Right renal cortex interstitium (tissue), 3 donors: ENCODE measurements around the gene ST3GAL3. TPM values are rescaled to one million over a fixed set of nuclear protein-coding genes. Genes with fewer than 3 reads are reported as not detected.

Experiments
- DNase-seq, 3 donors: peaks; one replicate each; pipeline ENCODE4 v3.0.0-alpha.2; 2013; ENCODE audit warnings: low read depth in 3 of 3, low spot score in 2 of 3
- polyA plus RNA-seq, 3 donors: library from polyadenylated mRNA; unstranded; fragments of 120-200 nt; gene quantifications; one replicate each; pipeline ENCODE4 v1.2.1, GENCODE V29; 2013; ENCODE audit not compliant: insufficient read length in 3 of 3

ST3GAL3 gene
- polyA plus RNA-seq, 3 donors = 17.6 to 21.6 (median 19.5) TPM

- no peak for DNase-seq
These were observed 136.3 kb downstream of the ST3GAL3 start for GRCh38 chr1:43843684-43844083.

DNA sequence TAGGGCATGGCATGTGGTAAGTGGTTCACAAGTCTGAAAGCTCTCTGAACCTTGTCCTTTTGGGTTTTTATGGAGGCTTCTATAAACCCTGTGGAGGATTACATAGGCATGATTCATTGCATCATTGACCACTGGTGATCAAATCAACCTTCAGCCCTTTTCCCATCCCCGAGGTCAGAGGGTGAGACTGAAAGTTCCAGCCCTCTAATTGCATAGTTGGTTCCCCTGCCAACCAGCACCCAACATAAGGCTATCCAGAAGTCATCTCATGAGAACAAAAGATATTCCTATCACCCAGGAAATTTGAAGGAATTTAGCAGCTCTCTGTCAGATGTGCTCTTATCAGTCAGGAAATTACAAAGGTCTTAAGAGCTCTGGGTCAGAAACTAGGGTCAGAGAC lies 136.8 kb downstream of the ST3GAL3 start:
- DNase-seq = no peak

GRCh38 chr1:43847290-43847689 lies 140.0 kb downstream of the ST3GAL3 start:
- no peak for DNase-seq

GRCh38 chr1:43847882-43848281 lies 140.5 kb downstream of the ST3GAL3 start:
- DNase-seq = no peak

DNA sequence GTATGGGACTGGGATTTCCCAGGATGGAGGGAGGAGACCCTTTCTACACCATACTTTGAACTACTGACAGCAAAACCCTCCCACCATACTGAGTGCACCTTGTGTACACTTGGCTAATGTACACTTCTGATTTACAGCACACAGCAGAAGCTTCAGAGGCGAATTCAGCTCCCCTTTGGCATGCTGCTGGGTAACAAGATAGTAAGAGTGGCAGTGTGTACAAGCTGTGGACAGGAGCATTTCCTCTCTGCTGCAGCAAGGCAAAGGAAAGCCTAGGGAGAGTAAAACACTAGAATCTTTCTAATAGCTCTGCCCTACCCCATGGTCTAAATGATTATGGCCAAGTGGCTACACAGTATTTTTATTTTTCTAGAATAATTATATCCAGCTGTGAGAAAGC lies 142.3 kb downstream of the ST3GAL3 start:
- no peak for DNase-seq

- DNase-seq = no peak
These were observed 143.4 kb downstream of the ST3GAL3 start for GRCh38 chr1:43850591-43851233.

- DNase-seq = no peak
These were observed 144.4 kb downstream of the ST3GAL3 start for GRCh38 chr1:43851561-43852338.

DNA sequence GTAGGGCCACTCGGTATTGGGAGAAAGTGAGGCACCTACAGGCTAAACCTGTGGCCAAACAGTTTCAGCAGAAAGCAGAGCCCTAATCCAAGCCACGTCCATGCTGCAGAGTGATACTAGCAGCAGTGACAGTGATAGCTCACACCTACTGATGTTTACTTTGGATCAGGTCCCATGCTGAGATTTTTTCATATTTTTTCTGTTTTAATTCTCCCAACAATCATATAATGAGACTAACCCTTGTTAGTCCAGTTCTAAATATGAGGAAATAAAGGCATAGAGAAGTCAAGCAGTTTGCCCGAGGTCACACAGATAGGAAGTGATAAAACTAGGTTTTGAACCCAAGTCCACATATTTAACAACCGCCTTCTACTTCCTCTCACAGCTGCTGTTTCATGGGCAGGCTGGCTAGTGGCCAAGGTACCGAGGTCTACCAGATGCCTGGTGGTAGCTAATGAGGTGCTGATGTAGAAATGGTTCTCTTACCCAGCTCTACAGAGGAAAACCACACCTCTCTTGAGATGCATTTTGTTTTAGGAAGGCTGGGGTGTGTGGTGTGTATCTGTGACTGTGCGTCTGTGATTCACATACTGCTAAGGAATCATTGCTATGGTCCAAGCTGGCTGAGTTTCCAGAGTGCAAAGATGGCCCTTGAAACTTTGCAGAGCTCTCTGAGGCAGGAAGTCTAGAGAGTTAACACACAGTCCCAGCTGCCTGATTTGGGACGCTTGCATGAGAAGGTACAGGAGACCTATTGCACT lies 146.0 kb downstream of the ST3GAL3 start:
- no peak for DNase-seq

GRCh38 chr1:43854473-43854872 lies 147.1 kb downstream of the ST3GAL3 start:
- no peak for DNase-seq

DNA sequence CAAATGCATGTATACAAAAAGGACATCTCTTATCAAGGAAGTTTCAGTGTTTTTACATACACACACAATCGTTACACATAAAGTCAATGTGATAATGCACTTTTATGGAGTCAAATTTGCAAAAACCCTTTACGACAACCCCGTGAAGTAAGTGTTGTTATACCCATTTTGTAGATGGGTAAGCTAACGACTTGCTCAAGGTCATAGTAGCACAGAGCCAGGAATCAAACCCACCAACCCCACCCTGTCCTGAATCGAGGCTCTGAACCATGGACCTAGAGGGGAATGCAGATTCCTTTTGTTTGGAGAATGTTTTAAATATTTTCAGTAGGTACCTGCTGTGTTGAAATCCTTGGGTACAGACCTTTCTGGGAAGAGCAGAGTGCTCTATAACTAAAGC lies 148.9 kb downstream of the ST3GAL3 start:
- DNase-seq = no peak

- DNase-seq = no peak
These were observed 149.8 kb downstream of the ST3GAL3 start for GRCh38 chr1:43857163-43857562.

DNA sequence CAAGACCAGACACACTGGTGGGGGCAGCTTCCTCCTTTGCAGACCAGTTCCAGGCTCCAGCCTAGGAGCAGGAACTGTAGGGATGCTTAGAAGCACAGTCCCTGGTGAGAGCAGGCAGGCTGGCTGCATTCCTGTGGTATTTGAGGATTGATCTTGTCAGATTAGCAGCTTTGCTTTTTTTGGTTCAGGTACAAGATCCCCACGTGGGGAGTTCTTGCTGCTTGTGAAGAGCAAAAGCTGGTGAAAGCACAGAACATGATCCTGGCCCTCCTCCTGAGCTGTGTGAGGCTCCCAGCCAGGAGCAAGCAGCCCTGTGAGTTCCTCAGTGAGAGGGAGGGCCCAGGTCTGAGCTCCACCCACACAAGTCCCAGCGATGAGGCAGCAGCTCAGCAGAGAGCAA lies 151.0 kb downstream of the ST3GAL3 start:
- no peak for DNase-seq

DNA sequence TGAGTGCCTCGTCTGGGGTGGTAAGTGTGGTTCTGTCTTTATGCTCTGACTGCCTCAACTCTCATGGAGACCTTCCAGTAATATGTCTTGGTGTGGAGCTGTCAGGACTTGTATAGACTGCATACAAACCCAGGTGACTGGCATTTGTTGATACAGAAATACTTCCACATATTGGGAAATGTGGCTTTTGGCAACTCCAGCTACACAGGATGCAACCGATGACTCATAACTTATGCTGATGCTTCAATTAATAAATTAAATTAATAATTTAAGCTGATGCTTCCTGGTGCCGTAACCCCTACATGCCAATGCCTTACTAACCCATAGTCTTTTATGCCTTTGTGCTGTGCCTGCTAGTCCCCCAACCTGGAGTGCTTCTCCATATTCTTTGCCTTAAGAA lies 154.0 kb downstream of the ST3GAL3 start:
- no peak for DNase-seq

DNA sequence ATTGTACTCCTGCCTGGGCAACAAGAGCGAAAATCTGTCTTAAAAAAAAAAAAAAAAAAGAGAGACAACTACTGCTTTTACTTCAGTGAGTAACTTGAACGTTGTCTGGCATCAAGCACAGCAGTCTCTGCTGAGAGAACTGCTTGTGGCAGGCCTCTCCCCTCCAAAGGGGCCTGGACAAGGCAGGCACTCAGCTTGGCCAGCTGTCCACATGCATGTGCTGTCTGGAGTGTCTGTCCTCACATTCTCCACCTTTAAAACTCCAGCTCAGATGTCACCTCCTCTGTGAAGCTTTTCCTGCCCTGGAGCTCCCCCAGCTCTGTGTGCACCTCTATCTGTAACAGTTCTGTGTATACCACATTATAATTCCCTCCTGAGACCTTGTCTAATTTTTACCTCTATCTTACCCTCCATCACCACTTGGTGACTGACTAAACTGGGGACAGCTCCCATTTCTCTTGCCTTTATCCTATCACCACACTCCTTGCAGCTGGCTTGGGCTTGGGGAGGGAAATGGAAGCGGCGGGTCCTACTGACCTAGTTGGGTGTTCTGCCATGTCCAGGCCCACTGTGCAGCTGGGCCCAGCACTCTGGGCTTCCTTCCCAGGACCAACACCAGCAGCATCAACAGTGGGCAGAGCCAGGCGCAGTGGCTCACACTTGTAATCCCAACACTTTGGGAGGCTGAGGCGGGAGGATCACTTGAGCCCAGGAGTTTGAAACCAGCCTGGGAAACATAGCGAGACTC lies 154.8 kb downstream of the ST3GAL3 start:
- DNase-seq = no peak

- no peak for DNase-seq
These were observed 157.0 kb downstream of the ST3GAL3 start for GRCh38 chr1:43864111-43865045.

DNA sequence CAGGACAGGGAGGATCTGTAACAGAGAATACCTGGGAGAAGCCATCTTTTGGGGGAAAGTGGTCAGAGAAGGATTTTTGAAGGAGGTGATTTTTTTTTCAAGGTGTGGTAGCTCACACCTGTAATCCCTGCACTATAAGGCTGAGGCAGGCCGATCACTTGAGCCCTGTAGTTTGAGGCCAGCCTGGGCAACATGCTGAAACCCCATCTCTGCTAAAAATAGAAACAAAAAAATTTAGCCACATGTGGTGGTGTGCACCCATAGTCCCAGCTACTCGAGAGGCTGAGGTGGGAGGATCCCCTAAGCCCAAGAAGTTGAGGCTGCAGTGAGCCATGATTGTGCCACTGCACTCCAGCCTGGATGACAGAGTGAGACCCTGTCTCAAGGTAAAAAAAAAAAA lies 158.9 kb downstream of the ST3GAL3 start:
- no peak for DNase-seq

DNA sequence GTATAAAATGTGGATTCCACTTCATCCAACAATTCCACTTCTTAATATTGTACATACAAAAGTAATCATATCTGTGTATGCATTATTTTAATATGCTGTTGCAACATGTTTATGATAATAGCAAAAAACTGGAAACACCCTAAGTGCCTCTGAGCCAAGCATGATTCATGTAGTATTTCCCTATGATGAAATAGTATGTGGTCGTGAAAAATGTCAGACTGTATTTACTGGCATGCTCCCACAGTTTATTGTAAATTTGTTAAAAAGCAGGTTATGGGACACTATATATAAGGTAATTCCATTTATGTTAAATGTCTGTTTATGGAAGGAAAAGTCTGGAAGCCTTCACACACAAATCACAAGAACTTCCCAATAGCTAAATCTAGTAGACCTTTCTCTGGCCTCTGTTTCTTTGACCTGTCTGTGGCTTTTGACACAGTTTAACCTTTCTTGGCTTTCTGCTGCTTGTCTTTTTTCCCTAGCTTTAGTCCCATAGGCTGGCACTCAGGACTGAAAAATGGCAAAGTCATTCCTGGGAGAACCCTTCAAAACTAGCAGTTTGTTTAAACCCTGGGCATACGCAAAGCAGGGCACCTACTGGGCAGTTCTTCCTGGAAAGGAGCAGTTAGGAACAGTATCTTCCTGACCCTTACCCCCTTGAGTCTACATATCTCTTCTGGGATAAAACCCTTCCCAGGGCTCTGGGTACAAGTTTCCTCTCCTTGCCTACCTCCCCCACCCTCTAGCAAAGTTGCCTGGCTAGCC lies 160.8 kb downstream of the ST3GAL3 start:
- no peak for DNase-seq

DNA sequence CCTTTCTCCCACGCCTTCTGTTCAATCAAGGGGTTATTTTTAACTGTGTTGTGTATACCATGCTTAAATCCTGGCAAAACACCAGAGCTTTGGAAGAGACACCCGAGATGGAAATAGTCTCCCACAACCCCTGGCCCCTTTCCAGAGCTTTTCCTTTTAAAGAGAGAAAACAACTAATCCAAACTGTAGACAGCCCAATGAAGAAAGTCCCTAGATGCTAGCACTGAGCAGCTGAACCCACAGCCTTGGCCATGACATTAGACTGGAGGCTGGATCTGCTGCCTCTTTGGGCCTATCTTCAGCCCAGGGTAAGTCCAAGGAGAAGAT lies 161.4 kb downstream of the ST3GAL3 start:
- no peak for DNase-seq

DNA sequence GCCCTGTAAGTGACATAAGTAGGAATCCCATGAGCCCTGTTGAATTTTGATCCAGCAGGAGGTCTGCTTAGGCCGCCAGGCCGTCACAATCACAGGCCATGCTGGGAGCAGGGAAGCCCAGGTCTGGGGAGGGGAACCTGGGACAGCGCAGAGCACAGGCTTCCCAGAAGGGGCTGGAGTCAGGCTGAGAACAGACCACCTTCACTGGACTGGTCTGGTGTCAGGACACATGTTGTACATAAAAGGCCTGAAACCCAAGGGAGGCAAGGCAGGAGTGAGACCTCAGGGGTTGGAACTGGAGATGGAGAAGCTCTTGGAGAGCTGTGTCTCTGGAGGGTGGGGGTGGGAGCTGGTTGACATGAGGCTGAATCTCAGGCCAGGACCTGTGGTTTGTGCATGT lies 163.0 kb downstream of the ST3GAL3 start:
- no peak for DNase-seq
